ENCODE results near the gene C1QC.

The C1QC gene

GRCh38 chr1:22600071-22600816 is 43.2 kb upstream of the C1QC start:
- Histone ChIP-seq H3K27ac (ENCODE audit: low read depth, low read length) (no peak overlapping the region), H3K4me1 (ENCODE audit: control insufficient read depth, low read length) (no peaks in the 10 kb centered on the region), H3K9me2 (replicated peaks; ENCODE audit: control insufficient read depth, low read length) (no peaks in the 10 kb centered on the region), H3K27me3 (ENCODE audit: control insufficient read depth, low read length) (no peaks in the 10 kb centered on the region), H3F3A (ENCODE audit: control insufficient read depth, insufficient read depth) (no peaks in the 10 kb centered on the region), H3K4me3 (ENCODE audit: low read length) (no peak overlapping the region), H4K20me1 (ENCODE audit: control insufficient read depth, insufficient read depth, low read depth, low read length) (no peaks in the 10 kb centered on the region), H3K4me2 (ENCODE audit: low read length) (no peak overlapping the region), H3K9me3 (ENCODE audit: control insufficient read depth, insufficient read depth, low read length) (no peaks in the 10 kb centered on the region), H3K79me2 (ENCODE audit: control insufficient read depth, low read length) (no peaks in the 10 kb centered on the region), H3K36me3 (ENCODE audit: control insufficient read depth, low read length) (no peaks in the 10 kb centered on the region)
- no peak for TF ChIP-seq EZH2phosphoT487 (IDR thresholded peaks at IDR 0.05; ENCODE audit: borderline replicate concordance, low read length)
- no peak for TF ChIP-seq CTCF (IDR thresholded peaks at IDR 0.05; ENCODE audit: low read depth, low read length, poor library complexity, severe bottlenecking)

DNA sequence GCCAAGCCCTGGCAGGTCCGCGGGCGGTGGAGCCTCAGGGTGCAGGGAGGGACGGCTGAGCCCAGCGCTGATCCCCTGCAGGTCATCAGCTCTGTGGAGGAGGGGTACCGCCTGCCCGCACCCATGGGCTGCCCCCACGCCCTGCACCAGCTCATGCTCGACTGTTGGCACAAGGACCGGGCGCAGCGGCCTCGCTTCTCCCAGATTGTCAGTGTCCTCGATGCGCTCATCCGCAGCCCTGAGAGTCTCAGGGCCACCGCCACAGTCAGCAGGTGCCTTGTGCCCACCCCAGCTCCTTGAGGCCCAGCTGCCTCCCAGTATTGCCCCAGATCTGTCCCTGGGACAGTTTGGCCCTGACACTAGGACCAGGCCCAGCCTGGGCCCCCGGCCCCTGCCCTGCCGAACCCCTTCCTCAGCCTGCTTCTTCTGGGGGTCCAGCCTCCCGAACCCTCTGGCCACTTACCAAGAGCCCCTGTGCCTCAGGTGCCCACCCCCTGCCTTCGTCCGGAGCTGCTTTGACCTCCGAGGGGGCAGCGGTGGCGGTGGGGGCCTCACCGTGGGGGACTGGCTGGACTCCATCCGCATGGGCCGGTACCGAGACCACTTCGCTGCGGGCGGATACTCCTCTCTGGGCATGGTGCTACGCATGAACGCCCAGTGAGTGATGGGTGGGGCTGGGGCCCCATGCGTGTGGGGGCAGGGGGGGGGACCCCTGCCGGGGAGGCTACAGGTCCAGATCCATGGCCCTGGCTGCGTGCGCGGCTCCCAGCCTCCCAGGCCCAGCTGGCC is 42.4 kb upstream of the C1QC start:
- H3K4me2 ChIP-seq (ENCODE audit: low read length): no peak overlapping the region
- H3K4me1 ChIP-seq (ENCODE audit: control insufficient read depth, low read length): no peaks in the 10 kb centered on the region
- H3F3A ChIP-seq (ENCODE audit: control insufficient read depth, insufficient read depth): no peaks in the 10 kb centered on the region
- H3K27me3 ChIP-seq (ENCODE audit: control insufficient read depth, low read length): no peaks in the 10 kb centered on the region
- no peak overlapping the region for H3K27ac ChIP-seq (ENCODE audit: low read depth, low read length)
- no peaks in the 10 kb centered on the region for H4K20me1 ChIP-seq (ENCODE audit: control insufficient read depth, insufficient read depth, low read depth, low read length)
- H3K9me3 ChIP-seq (ENCODE audit: control insufficient read depth, insufficient read depth, low read length): no peaks in the 10 kb centered on the region
- no peak for TF ChIP-seq CTCF (IDR thresholded peaks at IDR 0.05; ENCODE audit: low read depth, low read length, poor library complexity, severe bottlenecking)
- TF ChIP-seq EZH2phosphoT487 (IDR thresholded peaks at IDR 0.05; ENCODE audit: borderline replicate concordance, low read length): no peak
- no peaks in the 10 kb centered on the region for H3K79me2 ChIP-seq (ENCODE audit: control insufficient read depth, low read length)
- H3K9me2 ChIP-seq (replicated peaks; ENCODE audit: control insufficient read depth, low read length): no peaks in the 10 kb centered on the region
- no peaks in the 10 kb centered on the region for H3K36me3 ChIP-seq (ENCODE audit: control insufficient read depth, low read length)
- H3K4me3 ChIP-seq (ENCODE audit: low read length): no peak overlapping the region

DNA sequence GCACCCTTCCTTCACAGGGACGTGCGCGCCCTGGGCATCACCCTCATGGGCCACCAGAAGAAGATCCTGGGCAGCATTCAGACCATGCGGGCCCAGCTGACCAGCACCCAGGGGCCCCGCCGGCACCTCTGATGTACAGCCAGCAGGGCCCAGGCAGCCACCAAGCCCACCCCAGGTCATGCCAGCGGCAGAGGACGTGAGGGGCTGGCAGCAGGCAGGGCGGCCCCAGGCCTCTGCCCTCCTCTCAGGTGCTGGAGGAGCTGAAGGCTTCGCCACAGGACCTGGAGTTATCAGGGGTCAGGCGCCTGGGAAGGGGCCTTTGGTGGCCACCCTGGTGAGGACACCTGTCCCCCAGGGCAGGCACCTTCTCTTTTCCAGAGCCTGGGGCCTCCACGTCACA is 41.8 kb upstream of the C1QC start:
- Histone ChIP-seq H3K4me3 (ENCODE audit: low read length) (no peak overlapping the region), H4K20me1 (ENCODE audit: control insufficient read depth, insufficient read depth, low read depth, low read length) (no peaks in the 10 kb centered on the region), H3K27me3 (ENCODE audit: control insufficient read depth, low read length) (no peaks in the 10 kb centered on the region), H3K4me1 (ENCODE audit: control insufficient read depth, low read length) (no peaks in the 10 kb centered on the region), H3K9me3 (ENCODE audit: control insufficient read depth, insufficient read depth, low read length) (no peaks in the 10 kb centered on the region), H3K36me3 (ENCODE audit: control insufficient read depth, low read length) (no peaks in the 10 kb centered on the region), H3F3A (ENCODE audit: control insufficient read depth, insufficient read depth) (no peaks in the 10 kb centered on the region), H3K27ac (ENCODE audit: low read depth, low read length) (no peak overlapping the region), H3K79me2 (ENCODE audit: control insufficient read depth, low read length) (no peaks in the 10 kb centered on the region), H3K9me2 (replicated peaks; ENCODE audit: control insufficient read depth, low read length) (no peaks in the 10 kb centered on the region), H3K4me2 (ENCODE audit: low read length) (no peak overlapping the region)
- TF ChIP-seq EZH2phosphoT487 (IDR thresholded peaks at IDR 0.05; ENCODE audit: borderline replicate concordance, low read length): no peak
